ENCODE data around the gene PTH1R. TPM values are rescaled to one million over a fixed set of nuclear protein-coding genes. Genes with fewer than 3 reads are reported as not detected.

PTH1R gene
- total and polyA plus RNA-seq, 2 donors (not counting 1 experiment from before 2014, with no cell fraction given) = 0.67 to 4.3 TPM

DNA sequence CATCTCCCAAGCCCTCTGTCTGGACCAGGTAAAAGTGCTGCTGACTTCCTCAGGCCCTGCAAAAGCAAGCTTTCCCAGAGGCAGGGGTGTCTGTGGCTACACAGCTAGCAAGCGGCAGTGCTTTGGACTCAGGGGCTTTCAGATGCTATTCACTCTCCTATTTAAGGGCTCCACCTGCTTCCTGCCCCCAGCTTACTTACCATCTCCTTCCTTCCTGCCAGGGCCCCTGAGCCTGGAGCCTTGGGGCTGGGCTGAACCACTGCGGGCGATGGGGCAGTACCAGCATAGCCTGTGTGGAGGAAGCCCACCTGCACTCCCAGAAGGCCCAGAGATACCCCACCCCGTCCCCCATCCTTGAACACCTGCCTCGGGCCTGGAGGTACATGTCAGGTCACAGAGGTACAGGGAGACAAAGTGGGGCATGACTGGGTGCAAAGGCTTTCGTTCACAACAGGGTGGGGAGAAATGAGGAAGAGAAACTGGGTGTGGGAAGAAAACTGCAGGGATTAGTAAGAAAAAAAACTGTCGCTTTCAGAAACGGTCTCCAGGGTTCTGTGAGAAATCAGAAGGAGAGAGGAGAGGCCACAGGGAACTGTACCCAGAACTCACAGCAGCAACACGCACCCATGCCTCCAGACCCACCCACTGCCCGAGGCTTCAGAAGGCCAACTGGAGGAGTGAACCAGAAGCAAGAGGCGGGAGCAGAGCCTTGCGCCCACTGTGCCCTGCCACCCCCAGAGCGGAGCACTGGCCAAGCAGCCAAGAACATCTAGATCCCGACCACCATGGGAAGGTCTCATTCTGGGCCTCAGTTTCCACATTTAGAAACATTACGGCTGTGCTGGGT lies 49.6 kb downstream of the PTH1R start:
- no peak overlapping the region for H3K4me3 ChIP-seq (replicated peaks in 1 of 4; ENCODE audit: control extremely low read depth in 1 of 4, insufficient read depth in 1 of 4, low read depth in 3 of 4, low read length in 4 of 4)
- no peak for DNase-seq (ENCODE audit: low read depth in 2 of 2)
- H4K20me1 ChIP-seq (ENCODE audit: control insufficient read depth, extremely low read depth, insufficient read depth, low read length) = no peaks in the 10 kb centered on the region
- H3K27ac ChIP-seq (ENCODE audit: insufficient read depth, low read length) = peak overlapping the region; percentile 77
- no peaks in the 10 kb centered on the region for H3K9me3 ChIP-seq (ENCODE audit: control insufficient read depth, insufficient read depth, low read depth, low read length)
- H3K4me2 ChIP-seq (ENCODE audit: extremely low read depth, insufficient read depth, low read length) = no peak overlapping the region
- H3K36me3 ChIP-seq (ENCODE audit: control insufficient read depth, insufficient read depth, low read length) = peaks cover 18% of the 10 kb centered on the region
- H3K9ac ChIP-seq (ENCODE audit: insufficient read depth, low read length) = no peak overlapping the region
- H2AFZ ChIP-seq (ENCODE audit: low read length) = no peak overlapping the region
- H3K27me3 ChIP-seq (ENCODE audit: control insufficient read depth, insufficient read depth, low read length) = no peaks in the 10 kb centered on the region
- peaks cover 30% of the 10 kb centered on the region for H3K79me2 ChIP-seq (ENCODE audit: control insufficient read depth, insufficient read depth, low read length)
- peaks cover 17% of the 10 kb centered on the region for H3K4me1 ChIP-seq (ENCODE audit: control insufficient read depth, extremely low read depth, insufficient read depth, low read length)
- TF ChIP-seq EZH2 (IDR thresholded peaks at IDR 0.05; ENCODE audit: low read length, missing control alignments) = no peak
- TF ChIP-seq, protein P1, sequence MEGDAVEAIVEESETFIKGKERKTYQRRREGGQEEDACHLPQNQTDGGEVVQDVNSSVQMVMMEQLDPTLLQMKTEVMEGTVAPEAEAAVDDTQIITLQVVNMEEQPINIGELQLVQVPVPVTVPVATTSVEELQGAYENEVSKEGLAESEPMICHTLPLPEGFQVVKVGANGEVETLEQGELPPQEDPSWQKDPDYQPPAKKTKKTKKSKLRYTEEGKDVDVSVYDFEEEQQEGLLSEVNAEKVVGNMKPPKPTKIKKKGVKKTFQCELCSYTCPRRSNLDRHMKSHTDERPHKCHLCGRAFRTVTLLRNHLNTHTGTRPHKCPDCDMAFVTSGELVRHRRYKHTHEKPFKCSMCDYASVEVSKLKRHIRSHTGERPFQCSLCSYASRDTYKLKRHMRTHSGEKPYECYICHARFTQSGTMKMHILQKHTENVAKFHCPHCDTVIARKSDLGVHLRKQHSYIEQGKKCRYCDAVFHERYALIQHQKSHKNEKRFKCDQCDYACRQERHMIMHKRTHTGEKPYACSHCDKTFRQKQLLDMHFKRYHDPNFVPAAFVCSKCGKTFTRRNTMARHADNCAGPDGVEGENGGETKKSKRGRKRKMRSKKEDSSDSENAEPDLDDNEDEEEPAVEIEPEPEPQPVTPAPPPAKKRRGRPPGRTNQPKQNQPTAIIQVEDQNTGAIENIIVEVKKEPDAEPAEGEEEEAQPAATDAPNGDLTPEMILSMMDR (conservative IDR thresholded peaks at IDR 0.05 in 1 of 2, IDR thresholded peaks at IDR 0.05 in 1 of 2; ENCODE audit: low read depth in 1 of 2, low read length in 2 of 2) = no peak

DNA sequence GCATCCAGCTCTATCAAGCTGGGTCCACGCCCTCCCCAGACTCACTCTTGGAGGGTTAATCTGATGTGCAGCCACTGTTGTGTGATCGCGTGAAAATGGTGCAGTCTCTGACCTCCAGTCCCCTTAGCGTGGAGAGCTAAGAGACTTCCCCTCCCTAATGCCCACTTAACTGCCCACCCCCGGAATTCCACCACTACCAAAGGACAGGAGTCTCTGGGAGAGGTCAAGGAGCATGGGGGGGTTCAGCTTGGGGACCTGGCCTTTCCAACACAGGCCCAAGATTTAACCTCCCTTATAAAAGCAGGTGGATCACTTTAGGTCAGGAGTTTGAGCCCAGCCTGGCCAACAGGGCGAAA lies 50.2 kb downstream of the PTH1R start:
- no peak overlapping the region for H3K9ac ChIP-seq (ENCODE audit: insufficient read depth, low read length)
- peaks cover 15% of the 10 kb centered on the region for H3K36me3 ChIP-seq (ENCODE audit: control insufficient read depth, insufficient read depth, low read length)
- TF ChIP-seq, protein P1 (conservative IDR thresholded peaks at IDR 0.05 in 1 of 2, IDR thresholded peaks at IDR 0.05 in 1 of 2; ENCODE audit: low read depth in 1 of 2, low read length in 2 of 2) = no peak
- TF ChIP-seq EZH2 (IDR thresholded peaks at IDR 0.05; ENCODE audit: low read length, missing control alignments) = no peak
- H2AFZ ChIP-seq (ENCODE audit: low read length) = no peak overlapping the region
- H3K4me3 ChIP-seq (replicated peaks in 1 of 4; ENCODE audit: control extremely low read depth in 1 of 4, insufficient read depth in 1 of 4, low read depth in 3 of 4, low read length in 4 of 4) = no peak overlapping the region
- peaks cover 22% of the 10 kb centered on the region for H3K4me1 ChIP-seq (ENCODE audit: control insufficient read depth, extremely low read depth, insufficient read depth, low read length)
- H3K4me2 ChIP-seq (ENCODE audit: extremely low read depth, insufficient read depth, low read length) = no peak overlapping the region
- no peak for DNase-seq (ENCODE audit: low read depth in 2 of 2)
- peaks cover 36% of the 10 kb centered on the region for H3K79me2 ChIP-seq (ENCODE audit: control insufficient read depth, insufficient read depth, low read length)
- H3K9me3 ChIP-seq (ENCODE audit: control insufficient read depth, insufficient read depth, low read depth, low read length) = no peaks in the 10 kb centered on the region
- H4K20me1 ChIP-seq (ENCODE audit: control insufficient read depth, extremely low read depth, insufficient read depth, low read length) = no peaks in the 10 kb centered on the region
- no peak overlapping the region for H3K27ac ChIP-seq (ENCODE audit: insufficient read depth, low read length)
- no peaks in the 10 kb centered on the region for H3K27me3 ChIP-seq (ENCODE audit: control insufficient read depth, insufficient read depth, low read length)

DNA sequence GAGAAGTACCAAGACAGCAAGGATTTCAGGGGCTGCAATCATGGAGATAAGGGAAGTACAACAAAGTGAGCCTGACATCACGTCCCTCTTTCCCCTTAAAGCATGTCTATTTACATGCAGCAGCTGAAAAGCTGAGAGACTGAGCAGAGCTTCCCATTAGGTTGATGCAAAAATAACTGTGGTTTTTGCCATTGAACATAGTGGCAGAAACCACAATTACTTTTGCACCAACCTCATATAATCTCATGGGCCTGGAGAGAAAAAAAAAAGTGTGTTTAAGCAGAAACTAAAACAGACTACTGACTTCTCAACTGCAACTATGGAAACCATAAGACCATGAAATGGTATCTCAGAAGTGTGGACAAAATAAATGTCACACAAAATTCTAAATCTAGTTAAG lies 50.8 kb downstream of the PTH1R start:
- Histone ChIP-seq H3K27ac (ENCODE audit: insufficient read depth, low read length) (no peak overlapping the region), H3K9ac (ENCODE audit: insufficient read depth, low read length) (no peak overlapping the region), H3K4me3 (replicated peaks in 1 of 4; ENCODE audit: control extremely low read depth in 1 of 4, insufficient read depth in 1 of 4, low read depth in 3 of 4, low read length in 4 of 4) (no peak overlapping the region), H3K27me3 (ENCODE audit: control insufficient read depth, insufficient read depth, low read length) (no peaks in the 10 kb centered on the region), H3K36me3 (ENCODE audit: control insufficient read depth, insufficient read depth, low read length) (peaks cover 13% of the 10 kb centered on the region), H2AFZ (ENCODE audit: low read length) (no peak overlapping the region), H4K20me1 (ENCODE audit: control insufficient read depth, extremely low read depth, insufficient read depth, low read length) (no peaks in the 10 kb centered on the region), H3K4me2 (ENCODE audit: extremely low read depth, insufficient read depth, low read length) (no peak overlapping the region), H3K9me3 (ENCODE audit: control insufficient read depth, insufficient read depth, low read depth, low read length) (no peaks in the 10 kb centered on the region), H3K4me1 (ENCODE audit: control insufficient read depth, extremely low read depth, insufficient read depth, low read length) (peaks cover 22% of the 10 kb centered on the region), H3K79me2 (ENCODE audit: control insufficient read depth, insufficient read depth, low read length) (peaks cover 40% of the 10 kb centered on the region)
- no peak for DNase-seq (ENCODE audit: low read depth in 2 of 2)
- TF ChIP-seq EZH2 (IDR thresholded peaks at IDR 0.05; ENCODE audit: low read length, missing control alignments) = no peak
- TF ChIP-seq, protein P1 (conservative IDR thresholded peaks at IDR 0.05 in 1 of 2, IDR thresholded peaks at IDR 0.05 in 1 of 2; ENCODE audit: low read depth in 1 of 2, low read length in 2 of 2) = no peak
